Chondrocyte (in vitro differentiated cells): Measurements from ENCODE around the gene DRAXIN. TPM values are rescaled to one million over a fixed set of nuclear protein-coding genes. Genes with fewer than 3 reads are reported as not detected.

Experiments
- DNase-seq: peaks from one replicate; pipeline ENCODE4 v3.0.0; 2021; ENCODE audit warnings: mixed read lengths, low spot score
- H3K27ac Mint-ChIP-seq: one replicate; pipeline ENCODE4 v1.8.0; 2021; ENCODE audit warnings: mild to moderate bottlenecking, moderate library complexity, mixed read lengths; ENCODE audit not compliant: unreplicated experiment
- H3K27me3 Mint-ChIP-seq: 2 replicates; pipeline ENCODE4 v1.8.0; 2021; ENCODE audit warnings: low read depth, mixed read lengths
- H3K36me3 Mint-ChIP-seq: 2 replicates; pipeline ENCODE4 v1.8.0; 2021; ENCODE audit warnings: low read depth, mixed read lengths
- H3K4me1 Mint-ChIP-seq: 2 replicates; pipeline ENCODE4 v1.8.0; 2021; ENCODE audit warnings: low read depth, mild to moderate bottlenecking, mixed read lengths
- H3K4me3 Mint-ChIP-seq: one replicate; pipeline ENCODE4 v1.8.0; 2021; ENCODE audit warnings: mild to moderate bottlenecking, moderate library complexity, mixed read lengths; ENCODE audit not compliant: unreplicated experiment
- H3K9me3 Mint-ChIP-seq: 2 replicates; pipeline ENCODE4 v1.8.0; 2021; ENCODE audit warnings: low read depth, mixed read lengths
- total RNA-seq: library from RNA; stranded (reverse); gene quantifications from 3 replicates; pipeline ENCODE4 v1.2.1, GENCODE V29; 2021
- TF ChIP-seq, protein P1 (sequence below): fragments of 200-600 bp; sonication (generic); IDR thresholded peaks from 2 replicates; pipeline ENCODE4 v1.5.0; 2021; ENCODE audit warnings: antibody characterized with exemption, mild to moderate bottlenecking, moderate library complexity

DRAXIN gene
- total RNA-seq, 1 donor from 2014 or later = 0.17 TPM

DNA sequence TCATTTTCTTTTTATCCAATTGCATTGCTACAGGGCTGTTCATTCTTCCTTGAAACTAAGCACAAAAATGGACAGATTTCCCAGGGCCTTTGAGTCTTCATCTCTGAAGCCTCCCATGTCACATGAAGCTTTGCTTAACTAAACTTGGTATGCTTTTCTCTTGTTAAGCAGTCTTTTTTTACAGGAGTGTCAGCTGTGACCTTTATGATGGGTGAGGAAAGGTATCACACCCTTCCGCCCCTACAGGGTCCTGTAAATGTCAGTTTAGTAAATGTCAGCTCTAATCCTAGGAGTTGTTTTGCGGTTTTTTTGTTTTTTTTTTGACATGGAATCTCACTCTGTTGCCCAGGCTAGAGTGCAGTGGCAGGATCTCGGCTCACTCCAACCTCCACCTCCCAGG lies 41.8 kb downstream of the DRAXIN start:
- no peak overlapping the region for H3K27ac Mint-ChIP-seq
- H3K27me3 Mint-ChIP-seq = no peaks in the 10 kb centered on the region
- peaks cover 28% of the 10 kb centered on the region for H3K4me1 Mint-ChIP-seq
- H3K4me3 Mint-ChIP-seq = no peak overlapping the region
- TF ChIP-seq, protein P1, sequence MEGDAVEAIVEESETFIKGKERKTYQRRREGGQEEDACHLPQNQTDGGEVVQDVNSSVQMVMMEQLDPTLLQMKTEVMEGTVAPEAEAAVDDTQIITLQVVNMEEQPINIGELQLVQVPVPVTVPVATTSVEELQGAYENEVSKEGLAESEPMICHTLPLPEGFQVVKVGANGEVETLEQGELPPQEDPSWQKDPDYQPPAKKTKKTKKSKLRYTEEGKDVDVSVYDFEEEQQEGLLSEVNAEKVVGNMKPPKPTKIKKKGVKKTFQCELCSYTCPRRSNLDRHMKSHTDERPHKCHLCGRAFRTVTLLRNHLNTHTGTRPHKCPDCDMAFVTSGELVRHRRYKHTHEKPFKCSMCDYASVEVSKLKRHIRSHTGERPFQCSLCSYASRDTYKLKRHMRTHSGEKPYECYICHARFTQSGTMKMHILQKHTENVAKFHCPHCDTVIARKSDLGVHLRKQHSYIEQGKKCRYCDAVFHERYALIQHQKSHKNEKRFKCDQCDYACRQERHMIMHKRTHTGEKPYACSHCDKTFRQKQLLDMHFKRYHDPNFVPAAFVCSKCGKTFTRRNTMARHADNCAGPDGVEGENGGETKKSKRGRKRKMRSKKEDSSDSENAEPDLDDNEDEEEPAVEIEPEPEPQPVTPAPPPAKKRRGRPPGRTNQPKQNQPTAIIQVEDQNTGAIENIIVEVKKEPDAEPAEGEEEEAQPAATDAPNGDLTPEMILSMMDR = no peak
- no peaks in the 10 kb centered on the region for H3K9me3 Mint-ChIP-seq
- no peak for DNase-seq
- H3K36me3 Mint-ChIP-seq = no peaks in the 10 kb centered on the region

DNA sequence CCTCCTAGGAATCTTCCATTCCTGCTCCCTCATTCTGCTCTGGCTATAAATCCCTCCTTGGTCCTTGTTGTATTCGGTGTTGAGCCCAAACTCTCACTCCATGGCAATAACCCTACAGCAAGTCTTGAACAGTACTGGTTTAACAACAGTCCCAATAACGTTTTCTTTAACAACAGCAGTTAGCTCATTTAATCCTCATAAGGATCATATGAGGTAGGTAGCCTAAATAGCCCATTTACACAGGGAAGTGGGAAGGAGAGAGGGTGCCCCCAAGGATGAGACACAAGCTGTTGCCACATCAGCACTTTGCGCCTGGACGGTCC lies 44.0 kb downstream of the DRAXIN start:
- peak overlapping the region; percentile 91 for H3K4me3 Mint-ChIP-seq
- no peaks in the 10 kb centered on the region for H3K36me3 Mint-ChIP-seq
- no peaks in the 10 kb centered on the region for H3K9me3 Mint-ChIP-seq
- H3K27ac Mint-ChIP-seq = peak overlapping the region; percentile 83
- H3K4me1 Mint-ChIP-seq = peaks cover 19% of the 10 kb centered on the region
- DNase-seq = no peak
- no peaks in the 10 kb centered on the region for H3K27me3 Mint-ChIP-seq
- TF ChIP-seq, protein P1 = no peak

DNA sequence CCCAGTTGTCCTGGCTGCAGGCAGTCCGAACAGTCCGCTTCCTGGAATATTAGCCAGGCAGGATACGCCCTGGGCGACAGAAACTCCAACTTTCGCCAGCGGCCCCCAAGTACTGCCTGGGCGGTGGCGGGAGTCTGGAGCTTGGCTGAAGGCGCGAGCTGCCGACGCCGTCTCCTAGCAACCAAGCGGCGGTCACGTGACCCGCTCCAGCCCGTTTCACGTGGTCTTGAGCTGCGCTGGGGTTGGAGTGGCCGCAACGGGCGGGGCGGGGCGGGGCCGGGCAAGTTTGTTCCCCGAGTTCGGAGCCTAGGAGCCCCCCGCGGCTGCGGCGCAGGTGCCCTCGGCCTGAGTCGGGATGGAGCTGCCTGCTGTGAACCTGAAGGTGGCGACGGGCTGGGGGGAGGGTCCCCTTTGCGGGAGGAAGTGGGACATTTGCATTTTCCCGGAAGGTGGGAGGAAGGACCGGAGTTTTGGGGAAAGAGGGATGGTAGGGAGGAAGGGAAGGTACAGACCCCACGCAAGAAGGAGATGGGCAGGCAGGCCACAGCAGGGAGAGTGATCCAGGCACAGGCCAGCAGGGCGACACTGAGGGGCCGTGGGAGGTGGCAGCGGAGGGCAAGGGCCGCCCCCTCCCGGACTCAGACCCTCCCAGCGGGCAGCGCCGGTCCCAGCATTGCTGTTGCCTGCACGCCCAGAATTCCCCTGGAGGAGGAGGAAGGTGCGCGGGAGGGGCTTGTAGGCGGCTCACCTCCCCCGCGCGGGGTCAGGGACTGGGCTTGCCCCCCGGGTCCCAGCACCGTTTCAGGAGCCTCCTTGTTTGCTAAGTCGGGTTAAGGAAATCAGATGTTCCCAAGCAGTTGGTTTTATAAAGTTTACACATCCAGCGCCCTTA lies 44.6 kb downstream of the DRAXIN start, which contains the start of gene AGTRAP:
TSS of gene AGTRAP (plus strand) at position 283 of the 892 bp plus-strand sequence. CDS start at position 356, 73 bp downstream.
- Mint-ChIP-seq H3K4me1 (peaks cover 18% of the 10 kb centered on the region), H3K36me3 (no peaks in the 10 kb centered on the region), H3K27me3 (no peaks in the 10 kb centered on the region), H3K27ac (peak within 1 kb of the TSS; percentile 83), H3K9me3 (no peaks in the 10 kb centered on the region), H3K4me3 (peak within 1 kb of the TSS; percentile 91)
- peak; percentile 98 for DNase-seq
- TF ChIP-seq, protein P1 = peak; percentile 42

DNA sequence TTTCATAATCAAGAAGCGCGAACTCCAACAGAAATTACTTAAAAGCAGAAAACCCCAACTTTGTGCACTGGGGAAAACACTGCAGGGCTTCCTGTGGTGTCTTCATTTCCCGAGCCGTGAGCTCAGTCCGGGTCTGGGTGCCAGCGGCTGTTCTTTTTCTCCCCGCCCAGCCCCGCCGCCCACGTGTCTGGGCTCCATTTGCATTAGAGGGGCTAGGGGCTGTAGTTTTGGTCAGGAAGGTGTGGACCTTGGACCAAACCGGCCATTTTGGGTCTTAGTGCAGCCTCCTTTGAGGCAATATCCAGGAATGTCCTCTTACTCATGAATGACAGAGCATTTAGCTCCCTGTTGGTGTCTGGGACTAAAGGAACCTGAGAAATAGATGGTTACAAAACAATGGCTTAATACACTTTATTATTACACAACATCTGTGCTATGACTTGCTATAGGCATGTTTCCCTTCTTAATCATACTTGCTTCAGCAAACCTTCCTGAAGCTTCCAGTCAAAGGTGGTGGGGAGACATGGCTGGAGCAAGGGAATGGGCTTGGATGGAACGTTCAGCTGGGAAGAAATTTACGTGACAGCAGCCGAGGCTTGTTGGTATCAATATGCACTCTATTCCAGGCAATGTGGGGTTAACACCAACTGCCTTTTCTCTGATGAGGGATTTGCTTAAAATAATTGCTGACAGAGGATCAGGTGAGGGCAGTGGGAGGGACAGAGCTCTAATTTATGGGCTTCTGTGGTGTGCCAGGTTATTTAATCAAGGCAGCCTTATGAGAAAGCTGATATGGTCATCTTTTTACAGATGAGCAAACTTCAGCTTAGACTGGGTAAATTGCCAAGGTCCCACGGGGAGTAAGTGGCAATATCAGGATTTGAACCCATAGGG lies 45.5 kb downstream of the DRAXIN start:
- H3K4me1 Mint-ChIP-seq = peaks cover 11% of the 10 kb centered on the region
- TF ChIP-seq, protein P1 = no peak
- DNase-seq = no peak
- H3K4me3 Mint-ChIP-seq = peak overlapping the region; percentile 91
- no peaks in the 10 kb centered on the region for H3K9me3 Mint-ChIP-seq
- H3K27ac Mint-ChIP-seq = peak overlapping the region; percentile 83
- H3K27me3 Mint-ChIP-seq = no peaks in the 10 kb centered on the region
- H3K36me3 Mint-ChIP-seq = no peaks in the 10 kb centered on the region

DNA sequence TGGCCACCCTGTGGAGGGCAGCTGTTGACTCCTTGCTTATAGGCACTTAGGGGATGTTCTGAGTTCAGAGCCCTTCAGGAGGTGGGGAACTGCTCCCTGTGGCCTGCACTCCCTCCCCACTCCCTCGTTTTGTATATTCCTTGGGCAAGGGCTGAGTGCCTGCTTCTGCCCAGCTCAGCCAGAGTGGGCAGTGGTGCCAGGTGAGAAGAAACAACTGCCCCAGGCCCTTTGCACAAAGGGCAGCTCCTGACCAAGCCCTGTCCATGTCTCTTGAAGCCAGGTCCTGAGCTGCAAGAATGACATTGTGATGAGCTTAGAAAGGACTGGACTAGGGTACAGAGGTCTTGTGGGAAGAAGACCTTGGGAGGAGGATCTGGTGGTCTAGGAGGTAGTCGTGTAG lies 46.6 kb downstream of the DRAXIN start:
- no peak overlapping the region for H3K27ac Mint-ChIP-seq
- no peak for DNase-seq
- H3K4me1 Mint-ChIP-seq = peaks cover 7% of the 10 kb centered on the region
- no peaks in the 10 kb centered on the region for H3K27me3 Mint-ChIP-seq
- H3K36me3 Mint-ChIP-seq = no peaks in the 10 kb centered on the region
- H3K9me3 Mint-ChIP-seq = no peaks in the 10 kb centered on the region
- TF ChIP-seq, protein P1 = no peak
- H3K4me3 Mint-ChIP-seq = no peak overlapping the region
